ENCODE data around the gene NUCKS1. TPM values are rescaled to one million over a fixed set of nuclear protein-coding genes. Genes with fewer than 3 reads are reported as not detected.

Gene NUCKS1
- total RNA-seq, 2 experiments from 2014 or later = 236 to 237 TPM

DNA sequence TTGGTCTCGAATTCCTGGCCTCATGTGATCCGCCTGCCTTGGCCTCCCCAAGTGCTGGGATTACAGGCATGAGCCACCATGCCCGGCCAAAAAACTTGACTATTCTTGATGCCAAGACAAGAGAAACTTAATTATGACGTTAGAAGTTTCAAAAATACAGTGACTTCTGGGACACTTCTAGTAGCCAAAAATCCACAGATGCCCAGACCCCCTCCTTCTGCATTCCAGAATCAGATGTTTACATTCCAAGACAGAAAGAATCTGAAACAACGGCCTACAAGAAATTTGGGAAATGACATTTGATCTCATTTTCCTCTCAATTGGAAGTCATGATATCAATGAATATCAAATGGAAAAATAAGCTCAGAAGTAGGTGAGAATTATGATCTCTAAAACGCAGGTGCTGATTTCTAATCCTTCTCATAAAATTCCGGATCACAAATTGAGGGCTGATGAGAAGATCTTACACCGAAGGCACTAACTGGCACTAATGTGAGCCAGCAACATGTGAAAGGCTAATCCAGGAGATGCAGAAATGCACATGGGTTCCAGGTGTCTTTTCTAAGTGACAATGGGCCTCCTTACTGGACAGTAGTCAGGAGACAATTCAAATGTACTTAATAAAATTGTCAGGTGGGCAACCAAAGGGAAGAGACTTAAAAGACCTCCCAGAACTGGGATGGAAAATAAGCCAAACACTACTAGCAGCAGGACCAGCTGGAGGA is 19.8 kb upstream of the NUCKS1 start:
- H3K27ac Mint-ChIP-seq = no peak overlapping the region
- POLR2A ChIA-PET = no interaction called here
- no peaks in the 10 kb centered on the region for H3K9me3 Mint-ChIP-seq (ENCODE audit: insufficient read depth)
- DNase-seq (no peak), ATAC-seq (no peak)
- H3K4me1 Mint-ChIP-seq (ENCODE audit: low read depth) = peaks cover 52% of the 10 kb centered on the region
- CTCF ChIA-PET = interaction anchor here (1.2 to 7.0 kb wide), 4 partner anchors 13 to 112 kb away, joined by 3 to 49 read pairs (median 5); no protein-coding TSS in a partner anchor
- H3K27me3 Mint-ChIP-seq (ENCODE audit: low read depth) = no peaks in the 10 kb centered on the region
- H3K36me3 Mint-ChIP-seq (ENCODE audit: low read depth) = peaks cover 70% of the 10 kb centered on the region
- H3K4me3 Mint-ChIP-seq = no peak overlapping the region

DNA sequence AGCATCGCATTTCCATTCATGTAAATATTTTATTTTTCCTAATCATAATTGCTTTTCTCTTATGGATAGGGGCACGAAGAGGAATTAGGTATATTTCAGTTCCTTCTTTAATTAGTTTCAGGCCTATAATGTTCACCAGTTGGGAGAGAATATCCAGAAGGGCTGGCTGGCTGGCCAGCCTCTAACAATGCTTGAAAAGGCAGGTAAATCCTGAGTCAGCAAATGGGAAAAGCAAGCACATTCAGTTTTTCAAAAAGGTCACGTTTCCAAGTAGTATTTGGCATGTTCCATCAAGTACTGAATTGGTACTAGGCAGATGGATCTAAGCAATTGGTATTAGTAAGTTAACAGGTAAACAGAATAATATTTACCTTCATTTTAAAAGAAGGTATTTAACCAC is 17.3 kb upstream of the NUCKS1 start:
- Mint-ChIP-seq H3K4me1 (ENCODE audit: low read depth) (peaks cover 31% of the 10 kb centered on the region), H3K4me3 (no peak overlapping the region), H3K27ac (no peak overlapping the region), H3K9me3 (ENCODE audit: insufficient read depth) (no peaks in the 10 kb centered on the region), H3K36me3 (ENCODE audit: low read depth) (peaks cover 56% of the 10 kb centered on the region), H3K27me3 (ENCODE audit: low read depth) (no peaks in the 10 kb centered on the region)
- DNase-seq (no peak), ATAC-seq (no peak)
- CTCF ChIA-PET = interaction anchor here (1.5 kb wide), 1 partner anchor 16 kb away, joined by 3 read pairs; no protein-coding TSS in a partner anchor
- POLR2A ChIA-PET = no interaction called here

DNA sequence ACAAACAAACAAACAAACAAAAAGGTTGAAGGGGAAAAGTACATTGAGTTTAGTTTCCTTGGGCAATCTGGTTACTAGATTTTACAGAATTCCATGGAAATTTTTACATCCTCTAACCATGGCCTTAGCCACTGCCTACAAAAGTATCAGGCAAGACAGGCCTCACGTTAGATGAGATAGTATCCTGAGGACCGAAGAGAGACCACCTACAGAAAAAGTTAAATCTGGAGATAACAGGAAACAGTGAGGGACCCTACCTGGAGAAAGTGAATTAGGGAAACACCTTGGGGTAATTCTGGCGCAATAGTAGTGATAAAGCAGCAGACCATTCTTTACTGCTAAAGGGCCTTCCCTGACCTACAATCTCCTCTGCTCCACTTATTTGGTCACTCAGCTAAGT is 16.6 kb upstream of the NUCKS1 start:
- Mint-ChIP-seq H3K9me3 (ENCODE audit: insufficient read depth) (no peaks in the 10 kb centered on the region), H3K27ac (no peak overlapping the region), H3K36me3 (ENCODE audit: low read depth) (peaks cover 49% of the 10 kb centered on the region), H3K27me3 (ENCODE audit: low read depth) (no peaks in the 10 kb centered on the region), H3K4me3 (no peak overlapping the region), H3K4me1 (ENCODE audit: low read depth) (peaks cover 24% of the 10 kb centered on the region)
- DNase-seq (no peak), ATAC-seq (no peak)
- CTCF ChIA-PET = interaction anchor here (0.8 to 1.5 kb wide), 2 partner anchors 8 to 16 kb away, joined by 3 read pairs; no protein-coding TSS in a partner anchor
- POLR2A ChIA-PET = no interaction called here

- Mint-ChIP-seq H3K9me3 (ENCODE audit: insufficient read depth) (no peaks in the 10 kb centered on the region), H3K27me3 (ENCODE audit: low read depth) (no peaks in the 10 kb centered on the region), H3K36me3 (ENCODE audit: low read depth) (peaks cover 44% of the 10 kb centered on the region), H3K4me3 (no peak overlapping the region), H3K27ac (no peak overlapping the region), H3K4me1 (ENCODE audit: low read depth) (peaks cover 19% of the 10 kb centered on the region)
- ChIA-PET POLR2A (interaction anchor here (0.6 to 1.0 kb wide), 2 partner anchors 8 to 17 kb away, joined by 4 read pairs; partner anchors contain the start of gene NUCKS1), CTCF (interaction anchor here (0.8 to 1.5 kb wide), 3 partner anchors 8 to 17 kb away, joined by 3 to 6 read pairs (median 3); no protein-coding TSS in a partner anchor)
- DNase-seq (no peak), ATAC-seq (no peak)
Observed at GRCh38 chr1:205766038-205766437, 16.1 kb upstream of the NUCKS1 start.

DNA sequence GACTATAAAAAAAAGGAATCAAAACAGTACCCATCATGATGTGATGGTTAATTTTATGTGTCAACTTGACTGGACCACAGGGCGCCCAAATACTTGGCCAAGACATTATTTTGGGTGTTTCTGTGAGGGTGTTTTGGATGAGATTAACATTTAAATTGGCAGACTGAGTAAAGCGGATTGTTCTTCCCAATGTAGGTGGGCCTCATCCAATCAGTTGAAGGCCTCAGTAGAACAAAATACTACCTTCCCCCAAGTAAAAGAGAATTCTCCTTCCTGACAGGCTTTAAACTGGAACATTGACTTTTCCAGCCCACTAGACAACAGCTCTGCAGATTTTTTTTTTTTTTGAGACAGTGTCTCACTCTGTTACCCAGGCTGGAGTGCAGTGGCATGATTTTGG is 14.6 kb upstream of the NUCKS1 start:
- H3K9me3 Mint-ChIP-seq (ENCODE audit: insufficient read depth) = no peaks in the 10 kb centered on the region
- DNase-seq (no peak), ATAC-seq (no peak)
- H3K36me3 Mint-ChIP-seq (ENCODE audit: low read depth) = peaks cover 35% of the 10 kb centered on the region
- H3K4me1 Mint-ChIP-seq (ENCODE audit: low read depth) = peaks cover 13% of the 10 kb centered on the region
- ChIA-PET POLR2A (no interaction called here), CTCF (interaction anchor here (0.8 to 1.8 kb wide), 3 partner anchors 9 to 106 kb away, joined by 3 to 6 read pairs (median 5); no protein-coding TSS in a partner anchor)
- H3K4me3 Mint-ChIP-seq = no peak overlapping the region
- H3K27me3 Mint-ChIP-seq (ENCODE audit: low read depth) = no peaks in the 10 kb centered on the region
- H3K27ac Mint-ChIP-seq = no peak overlapping the region

DNA sequence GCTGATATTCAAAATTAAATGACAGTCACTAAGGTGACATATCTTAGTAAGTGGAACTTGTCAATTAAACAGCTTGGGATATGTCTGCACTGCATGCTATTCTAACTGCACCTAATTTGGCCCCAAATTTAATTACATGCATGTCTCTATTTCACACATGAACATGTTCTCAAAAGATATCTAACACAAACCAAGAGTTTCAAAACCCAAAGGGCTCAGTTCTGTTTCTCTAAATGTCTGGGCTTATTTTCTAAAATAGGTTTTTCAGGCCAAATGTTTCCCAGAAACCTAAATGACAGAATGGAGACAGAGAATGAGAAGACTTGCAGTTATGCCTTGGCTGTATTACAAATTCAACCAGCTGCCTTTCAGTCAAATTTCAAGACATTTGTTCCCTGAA is 14.0 kb upstream of the NUCKS1 start:
- ATAC-seq (no peak), DNase-seq (no peak)
- Mint-ChIP-seq H3K27ac (no peak overlapping the region), H3K4me3 (no peak overlapping the region), H3K27me3 (ENCODE audit: low read depth) (no peaks in the 10 kb centered on the region), H3K9me3 (ENCODE audit: insufficient read depth) (no peaks in the 10 kb centered on the region), H3K36me3 (ENCODE audit: low read depth) (peaks cover 29% of the 10 kb centered on the region), H3K4me1 (ENCODE audit: low read depth) (peaks cover 13% of the 10 kb centered on the region)
- ChIA-PET POLR2A (no interaction called here), CTCF (interaction anchor here (0.7 to 1.8 kb wide), 4 partner anchors 10 to 105 kb away, joined by 3 to 5 read pairs (median 4); no protein-coding TSS in a partner anchor)

DNA sequence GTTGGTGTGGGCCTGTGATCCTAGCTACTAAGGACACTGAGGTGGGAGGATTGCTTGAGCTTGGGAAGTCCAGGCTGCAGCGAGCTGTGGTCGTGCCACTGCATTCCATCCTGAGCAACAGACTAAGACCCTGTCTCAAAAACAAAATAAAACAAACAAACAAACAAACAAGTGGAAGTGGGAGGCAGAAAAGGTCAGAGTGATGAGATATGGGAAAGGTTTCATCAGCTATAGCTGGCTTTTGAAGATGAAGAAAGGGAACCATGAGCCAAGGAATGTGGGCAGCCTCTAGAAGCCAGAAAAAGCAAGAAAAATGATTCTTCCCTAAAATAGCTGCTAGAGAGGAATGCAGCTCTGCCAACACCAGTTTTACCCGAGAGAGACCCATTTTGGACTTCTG is 10.6 kb upstream of the NUCKS1 start:
- no peak for DNase-seq
- Mint-ChIP-seq H3K36me3 (ENCODE audit: low read depth) (peaks cover 11% of the 10 kb centered on the region), H3K4me1 (ENCODE audit: low read depth) (no peaks in the 10 kb centered on the region), H3K27me3 (ENCODE audit: low read depth) (peaks cover 3% of the 10 kb centered on the region), H3K9me3 (ENCODE audit: insufficient read depth) (no peaks in the 10 kb centered on the region), H3K27ac (no peak overlapping the region), H3K4me3 (no peak overlapping the region)
- ChIA-PET CTCF (interaction anchor here (0.7 to 1.5 kb wide), 4 partner anchors 12 to 103 kb away, joined by 3 to 7 read pairs (median 4); no protein-coding TSS in a partner anchor), POLR2A (interaction anchor here (0.7 to 1.1 kb wide), 3 partner anchors 14 to 216 kb away, joined by 3 to 5 read pairs (median 5); partner anchors contain the start of gene RAB29)
- ATAC-seq = no peak

- ATAC-seq = no peak
- no peak for DNase-seq
- Mint-ChIP-seq H3K4me1 (ENCODE audit: low read depth) (no peaks in the 10 kb centered on the region), H3K27me3 (ENCODE audit: low read depth) (peaks cover 5% of the 10 kb centered on the region), H3K36me3 (ENCODE audit: low read depth) (peaks cover 8% of the 10 kb centered on the region), H3K4me3 (no peak overlapping the region), H3K9me3 (ENCODE audit: insufficient read depth) (no peaks in the 10 kb centered on the region), H3K27ac (no peak overlapping the region)
- ChIA-PET CTCF (interaction anchor here (1.4 kb wide), 1 partner anchor 26 kb away, joined by 3 read pairs; no protein-coding TSS in a partner anchor), POLR2A (interaction anchor here (0.5 to 0.6 kb wide), 2 partner anchors 15 to 60 kb away, joined by 3 read pairs; no protein-coding TSS in a partner anchor)
Observed at GRCh38 chr1:205756552-205756951, 6.6 kb upstream of the NUCKS1 start.

- Mint-ChIP-seq H3K4me1 (ENCODE audit: low read depth) (peaks cover 13% of the 10 kb centered on the region), H3K36me3 (ENCODE audit: low read depth) (peaks cover 6% of the 10 kb centered on the region), H3K4me3 (no peak overlapping the region), H3K9me3 (ENCODE audit: insufficient read depth) (no peaks in the 10 kb centered on the region), H3K27ac (no peak overlapping the region), H3K27me3 (ENCODE audit: low read depth) (peaks cover 5% of the 10 kb centered on the region)
- no peak for DNase-seq
- ATAC-seq = no peak
- CTCF ChIA-PET = interaction anchor here (1.4 to 2.1 kb wide), 3 partner anchors 11 to 28 kb away, joined by 3 to 8 read pairs (median 6); partner anchors contain the start of gene RAB29
- POLR2A ChIA-PET = interaction anchor here (0.6 to 1.4 kb wide), 3 partner anchors 8 to 632 kb away, joined by 3 to 8 read pairs (median 3); partner anchors contain the start of gene RAB29
Observed at GRCh38 chr1:205754857-205755256, 4.9 kb upstream of the NUCKS1 start.

- DNase-seq (no peak), ATAC-seq (no peak)
- H3K4me3 Mint-ChIP-seq = peak overlapping the region; percentile 90
- CTCF ChIA-PET = interaction anchor here (1.0 to 1.5 kb wide), 4 partner anchors 31 to 220 kb away, joined by 3 to 5 read pairs (median 4); no protein-coding TSS in a partner anchor
- H3K36me3 Mint-ChIP-seq (ENCODE audit: low read depth) = peaks cover 28% of the 10 kb centered on the region
- POLR2A ChIA-PET = interaction anchor here (0.5 to 1.0 kb wide), 4 partner anchors 22 to 146 kb away, joined by 3 to 4 read pairs (median 3); partner anchors contain the start of gene ELK4
- peak overlapping the region; percentile 98 for H3K27ac Mint-ChIP-seq
- no peaks in the 10 kb centered on the region for H3K9me3 Mint-ChIP-seq (ENCODE audit: insufficient read depth)
- H3K27me3 Mint-ChIP-seq (ENCODE audit: low read depth) = peaks cover 3% of the 10 kb centered on the region
- peaks cover 32% of the 10 kb centered on the region for H3K4me1 Mint-ChIP-seq (ENCODE audit: low read depth)
Observed at GRCh38 chr1:205751036-205751651, 1.2 kb upstream of the NUCKS1 start.

DNA sequence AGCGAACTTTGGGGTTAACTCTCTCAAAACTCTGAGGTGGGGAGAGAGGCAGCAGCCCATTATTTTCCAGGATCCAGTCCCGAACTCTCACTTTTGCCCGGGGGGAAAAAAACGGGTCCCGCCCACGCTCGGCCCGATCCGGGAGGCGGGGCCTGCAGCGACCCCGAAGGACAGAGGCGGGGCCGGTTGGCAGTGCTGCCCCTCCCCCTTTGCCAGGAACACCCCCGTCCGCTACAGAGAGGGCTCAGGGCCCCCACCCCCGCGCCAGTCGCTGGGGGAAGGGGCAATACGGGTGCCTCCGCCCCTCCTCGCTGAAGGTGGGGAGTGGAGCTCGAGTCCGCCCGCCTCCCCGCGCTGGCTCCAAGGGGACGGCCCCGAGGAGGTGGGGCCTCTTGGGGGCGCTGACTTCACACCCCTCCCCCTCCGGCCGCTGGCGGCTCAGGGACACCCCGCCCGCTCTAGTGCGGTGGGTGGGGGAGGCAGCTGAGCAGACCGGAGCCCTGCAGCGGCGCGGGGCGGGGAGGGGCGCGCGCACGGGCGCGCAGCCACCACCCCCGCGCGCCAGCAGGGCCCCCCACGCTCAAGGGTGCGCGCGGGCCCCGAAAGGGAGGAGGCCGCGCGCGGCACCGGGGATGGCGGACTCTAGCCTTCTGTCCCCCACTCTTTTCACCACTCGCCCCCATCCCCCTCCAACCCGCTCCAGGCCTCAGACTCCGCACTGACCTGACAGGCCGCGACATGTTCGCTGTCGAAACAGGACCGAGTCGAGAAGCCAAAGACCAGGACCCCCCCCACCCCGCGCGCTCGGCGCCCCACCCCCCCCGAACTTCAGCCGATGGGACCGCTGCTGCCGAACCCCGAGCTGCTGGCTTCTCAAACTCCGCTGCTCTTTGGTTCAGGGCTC is 496 bp downstream of the NUCKS1 start:
- Mint-ChIP-seq H3K27me3 (ENCODE audit: low read depth) (peaks cover 2% of the 10 kb centered on the region), H3K27ac (peak overlapping the region; percentile 98), H3K4me3 (peak overlapping the region; percentile 98), H3K4me1 (ENCODE audit: low read depth) (peaks cover 44% of the 10 kb centered on the region), H3K36me3 (ENCODE audit: low read depth) (peaks cover 33% of the 10 kb centered on the region), H3K9me3 (ENCODE audit: insufficient read depth) (no peaks in the 10 kb centered on the region)
- ATAC-seq = peak; percentile 84
- CTCF ChIA-PET = interaction anchor here (1.0 to 2.2 kb wide), 7 partner anchors 17 to 218 kb away, joined by 3 to 12 read pairs (median 3); partner anchors contain the start of genes ELK4 and RAB29
- POLR2A ChIA-PET = interaction anchor here (0.6 to 2.0 kb wide), 16 partner anchors 9 to 1055 kb away, joined by 3 to 26 read pairs (median 3); partner anchors contain the start of genes ELK4 and RAB29
- DNase-seq = peak; percentile 96
